SK-N-SH (cell line): ENCODE data around the gene SFXN3. TPM values are rescaled to one million over a fixed set of nuclear protein-coding genes. Genes with fewer than 3 reads are reported as not detected.

ENCODE experiments used
- CTCF ChIA-PET: fragments of 300-600, 350-600 bp; formaldehyde crosslinking; extraction: SDS; loops from one replicate; lab custom pipeline; 2021; lab: Yijun Ruan, JAX
- POLR2A ChIA-PET: fragments of 350-600 bp; sonication (Branson Sonifier 250); formaldehyde crosslinking; extraction: SDS; loops from one replicate; lab custom pipeline; 2020; ENCODE audit warnings: antibody characterized with exemption, inconsistent platforms; lab: Yijun Ruan, JAX
- DNase-seq: peaks from one replicate; pipeline ENCODE4 v3.0.0; 2012
- H2AFZ ChIP-seq: fragments of 200-600 bp; sonication (generic); 2 replicates; pipeline ENCODE4 v1.8.1; 2016; ENCODE audit warnings: antibody characterized with exemption, mild to moderate bottlenecking, low read depth
- H3F3A ChIP-seq: fragments of 200-600 bp; sonication (generic); replicated peaks from 2 replicates; pipeline ENCODE3; 2016; ENCODE audit warnings: antibody characterized with exemption, mild to moderate bottlenecking; ENCODE audit not compliant: insufficient read depth
- H3K27ac ChIP-seq, 2 experiments: fragments of 200-500 bp in 1 of 2; fragments of 200-600 bp in 1 of 2; sonication (Bioruptor generic) in 1 of 2; sonication (generic), shearing (Covaris generic) in 1 of 2; 2 replicates each; pipeline versions ENCODE4 v1.5.1 to v1.6.1; 2014 to 2016; ENCODE audit warnings: low read depth in 2 of 2, inconsistent platforms in 1 of 2, low read length in 1 of 2, mild to moderate bottlenecking in 1 of 2, mixed read lengths in 1 of 2
- H3K27me3 ChIP-seq: fragments of 200-600 bp; sonication (generic), shearing (Covaris generic); 2 replicates; pipeline ENCODE4 v1.6.1; 2016; ENCODE audit warnings: mixed run types; ENCODE audit not compliant: insufficient read depth
- H3K36me3 ChIP-seq, 2 experiments: fragments of 200-500 bp in 1 of 2; fragments of 200-600 bp in 1 of 2; sonication (Bioruptor generic) in 1 of 2; sonication (generic) in 1 of 2; replicated peaks in 1 of 2; 2 replicates each; pipeline versions ENCODE3 to v1.5.1; 2014 to 2016; ENCODE audit warnings: low read length in 1 of 2, mild to moderate bottlenecking in 1 of 2; ENCODE audit not compliant: insufficient read depth in 2 of 2, control insufficient read depth in 1 of 2
- H3K4me1 ChIP-seq, 2 experiments: fragments of 200-500 bp in 1 of 2; fragments of 200-600 bp in 1 of 2; sonication (Bioruptor generic) in 1 of 2; sonication (generic), shearing (Covaris generic) in 1 of 2; 2 replicates each; pipeline versions ENCODE4 v1.5.1 to v1.6.1; 2014 to 2016; ENCODE audit warnings: low read depth in 1 of 2, low read length in 1 of 2, mixed run types in 1 of 2; ENCODE audit not compliant: insufficient read depth in 2 of 2, control insufficient read depth in 1 of 2
- H3K4me2 ChIP-seq: fragments of 200-600 bp; sonication (generic), shearing (Covaris generic); 2 replicates; pipeline ENCODE4 v1.6.1; 2017; ENCODE audit warnings: mixed run types
- H3K4me3 ChIP-seq, 2 experiments: fragments of 200-500 bp in 1 of 2; fragments of 200-600 bp in 1 of 2; sonication (Bioruptor generic) in 1 of 2; sonication (generic), shearing (Covaris generic) in 1 of 2; 2 replicates each; pipeline versions ENCODE4 v1.5.1 to v1.8.1; 2014 to 2016; ENCODE audit warnings: low read depth in 2 of 2, inconsistent platforms in 1 of 2, low read length in 1 of 2, mild to moderate bottlenecking in 1 of 2, mixed read lengths in 1 of 2, moderate library complexity in 1 of 2
- H3K79me2 ChIP-seq: fragments of 200-600 bp; sonication (generic); 2 replicates; pipeline ENCODE4 v1.8.1; 2017; ENCODE audit warnings: mild to moderate bottlenecking; ENCODE audit not compliant: insufficient read depth
- H3K9ac ChIP-seq: fragments of 200-600 bp; sonication (generic); 2 replicates; pipeline ENCODE4 v1.6.1; 2017; ENCODE audit warnings: mixed run types
- H3K9me2 ChIP-seq: fragments of 200-600 bp; sonication (generic); 2 replicates; pipeline ENCODE4 v1.6.1; 2017; ENCODE audit warnings: mixed run types
- H3K9me3 ChIP-seq: fragments of 200-600 bp; sonication (generic); 2 replicates; pipeline ENCODE4 v1.6.1; 2017; ENCODE audit warnings: mixed run types, mild to moderate bottlenecking, moderate library complexity
- H4K20me1 ChIP-seq: fragments of 200-600 bp; sonication (generic); 2 replicates; pipeline ENCODE4 v1.6.1; 2017; ENCODE audit warnings: mild to moderate bottlenecking, mixed run types; ENCODE audit not compliant: insufficient read depth
- CHD2 ChIP-seq: fragments of 150-350 bp; IDR thresholded peaks from 2 replicates; pipeline ENCODE4 v1.6.1; 2018; ENCODE audit warnings: low read length; ENCODE audit not compliant: partially characterized antibody
- ELF1 ChIP-seq: IDR thresholded peaks from 2 replicates; pipeline ENCODE4 v1.4.0; 2012
- EP300 ChIP-seq, 2 experiments: IDR thresholded peaks; 2 replicates each; pipeline versions ENCODE4 v1.4.0 to v1.6.1; 2012; ENCODE audit warnings: borderline replicate concordance in 1 of 2, low read depth in 1 of 2, low read length in 1 of 2
- EZH2phosphoT487 ChIP-seq: fragments of 200-600 bp; sonication (generic); IDR thresholded peaks from 2 replicates; pipeline ENCODE4 v1.6.1; 2017; ENCODE audit warnings: low read depth, mixed run types, mild to moderate bottlenecking, antibody characterized with exemption, moderate library complexity, borderline replicate concordance
- FOSL2 ChIP-seq: IDR thresholded peaks from 2 replicates; pipeline ENCODE4 v1.4.0; 2012; ENCODE audit warnings: low read depth, mild to moderate bottlenecking, moderate library complexity, borderline replicate concordance
- FOXJ3 ChIP-seq: sonication (generic); formaldehyde crosslinking; IDR thresholded peaks from 2 replicates; pipeline ENCODE4 v1.5.1; 2020; ENCODE audit warnings: mild to moderate bottlenecking, missing genetic modification reagents
- FOXM1 ChIP-seq: IDR thresholded peaks from 2 replicates; pipeline ENCODE4 v1.4.0; 2012; ENCODE audit warnings: low read depth, mild to moderate bottlenecking
- GABPA ChIP-seq: IDR thresholded peaks from 2 replicates; pipeline ENCODE4 v1.4.0; 2012; ENCODE audit warnings: low read depth, mild to moderate bottlenecking
- GATA2 ChIP-seq: sonication (generic); formaldehyde crosslinking; IDR thresholded peaks from 2 replicates; pipeline ENCODE4 v1.5.0; 2020; ENCODE audit warnings: mild to moderate bottlenecking, missing genetic modification reagents
- IRF3 ChIP-seq: fragments of 150-350 bp; IDR thresholded peaks from 2 replicates; pipeline ENCODE4 v1.6.1; 2016; ENCODE audit warnings: mild to moderate bottlenecking, low read depth, low read length
- JUND ChIP-seq: IDR thresholded peaks from 2 replicates; pipeline ENCODE4 v1.4.0; 2012
- MXI1 ChIP-seq: IDR thresholded peaks from 2 replicates; pipeline ENCODE4 v1.6.1; 2012; ENCODE audit warnings: mild to moderate bottlenecking, low read depth, low read length, improper control_type of control experiment
- NFIC ChIP-seq: IDR thresholded peaks from 2 replicates; pipeline ENCODE4 v1.4.0; 2012; ENCODE audit warnings: borderline replicate concordance
- NRF1 ChIP-seq: IDR thresholded peaks from 2 replicates; pipeline ENCODE4 v1.6.1; 2012; ENCODE audit warnings: low read depth, mild to moderate bottlenecking, low read length
- POLR2AphosphoS5 ChIP-seq: IDR thresholded peaks from 2 replicates; pipeline ENCODE4 v1.6.1; 2012; ENCODE audit warnings: low read depth, low read length
- RCOR1 ChIP-seq: fragments of 150-350 bp; IDR thresholded peaks from 2 replicates; pipeline ENCODE4 v1.6.1; 2017; ENCODE audit warnings: antibody characterized with exemption, low read length
- RFX5 ChIP-seq: IDR thresholded peaks from 2 replicates; pipeline ENCODE4 v1.6.1; 2012; ENCODE audit warnings: mild to moderate bottlenecking, improper control_type of control experiment, low read length
- RXRA ChIP-seq: IDR thresholded peaks from 2 replicates; pipeline ENCODE4 v1.4.0; 2012; ENCODE audit warnings: low read depth, mild to moderate bottlenecking, borderline replicate concordance
- SIN3A ChIP-seq: IDR thresholded peaks from 2 replicates; pipeline ENCODE4 v1.6.1; 2012; ENCODE audit warnings: low read depth, mild to moderate bottlenecking, low read length, moderate library complexity, borderline replicate concordance
- SMC3 ChIP-seq: IDR thresholded peaks from 2 replicates; pipeline ENCODE4 v1.6.1; 2012; ENCODE audit warnings: low read depth, low read length, improper control_type of control experiment
- TAF1 ChIP-seq: IDR thresholded peaks from 2 replicates; pipeline ENCODE4 v1.6.1; 2012; ENCODE audit warnings: low read depth, mild to moderate bottlenecking, low read length, moderate library complexity, borderline replicate concordance
- TCF12 ChIP-seq: IDR thresholded peaks from 2 replicates; pipeline ENCODE4 v1.4.0; 2012
- TEAD4 ChIP-seq: IDR thresholded peaks from 2 replicates; pipeline ENCODE4 v1.4.0; 2012; ENCODE audit warnings: mild to moderate bottlenecking, borderline replicate concordance; ENCODE audit not compliant: insufficient read depth
- USF1 ChIP-seq: IDR thresholded peaks from 2 replicates; pipeline ENCODE4 v1.4.0; 2012; ENCODE audit warnings: low read depth, borderline replicate concordance
- YY1 ChIP-seq: IDR thresholded peaks from 2 replicates; pipeline ENCODE4 v1.4.0; 2012; ENCODE audit warnings: low read depth, mild to moderate bottlenecking
- WGBS: methylation state at CpG from one replicate; pipeline ENCODE4 v1.1.6; 2017; ENCODE audit warnings: low lambda C conversion rate; 5-methylcytosine and 5-hydroxymethylcytosine counted together
- polyA plus RNA-seq, 3 experiments: library from polyadenylated mRNA; depleted of rRNA; stranded (reverse); fragments of >200 nt; gene quantifications; 2 replicates each; pipeline ENCODE4 v1.2.3, GENCODE V29; 2012
- TF ChIP-seq, protein P1 (sequence below): IDR thresholded peaks from 2 replicates; pipeline ENCODE4 v1.4.0; 2012; ENCODE audit warnings: low read depth, borderline replicate concordance
- TF ChIP-seq, protein P2 (sequence below): fragments of 150-350 bp; IDR thresholded peaks from 2 replicates; pipeline ENCODE4 v1.6.1; 2017; ENCODE audit warnings: antibody characterized with exemption, low read length, low read depth, borderline replicate concordance
- TF ChIP-seq, protein P3 (sequence below): IDR thresholded peaks from 2 replicates; pipeline ENCODE4 v1.4.0; 2012; ENCODE audit warnings: low read depth
- TF ChIP-seq, protein P4 (sequence below): IDR thresholded peaks from 2 replicates; pipeline ENCODE4; 2012

Gene SFXN3
- polyA plus RNA-seq, 1 of the 3 experiments (the other 2 are of a cell fraction): 142 TPM

- H3K79me2 ChIP-seq: no peaks in the 10 kb centered on the region
- no peak overlapping the region for H2AFZ ChIP-seq
- no peaks in the 10 kb centered on the region for H4K20me1 ChIP-seq
- no peaks in the 10 kb centered on the region for H3K9me3 ChIP-seq
- no peaks in the 10 kb centered on the region for H3F3A ChIP-seq
- no peaks in the 10 kb centered on the region for H3K36me3 ChIP-seq
- WGBS: 23% methylated on average over 13 of the region's 14 CpGs
- H3K27me3 ChIP-seq: peaks cover 58% of the 10 kb centered on the region; the same call in 1 of the 2 replicates
- ChIA-PET POLR2A (interaction anchor here (1.1 kb wide), 1 partner anchor 45 kb away, joined by 4 read pairs; no protein-coding TSS in a partner anchor), CTCF (interaction anchor here (0.7 to 32.9 kb wide), 14 partner anchors 8 to 126 kb away, joined by 3 to 972 read pairs (median 5); partner anchors contain the start of genes LZTS2 and TLX1)
- H3K4me2 ChIP-seq: no peak overlapping the region
- peaks cover 0 to 21% of the 10 kb centered on the region in 2 experiments; a peak in 1 of 4 replicates for H3K4me1 ChIP-seq
- peak; percentile 58 for DNase-seq
- H3K9me2 ChIP-seq: no peaks in the 10 kb centered on the region
- no peak overlapping the region; a peak in 1 of 4 replicates for H3K4me3 ChIP-seq
- no peak overlapping the region for H3K9ac ChIP-seq
- H3K27ac ChIP-seq: no peak overlapping the region
- TF ChIP-seq EP300 (IDR thresholded peaks at IDR 0.05; ENCODE audit: borderline replicate concordance in 1 of 2, low read depth in 1 of 2, low read length in 1 of 2) (peak in 1 of 2 experiments; percentile 66; a peak in 2 of 4 replicates), ELF1 (no peak), IRF3 (no peak), NRF1 (no peak), RFX5 (no peak), FOXM1 (no peak), RCOR1 (peak; percentile 31; the same call in 1 of the 2 replicates), TEAD4 (no peak), SIN3A (no peak), TAF1 (no peak), FOSL2 (no peak), GATA2 (CRISPR knock-in tag) (peak; percentile 87), EZH2phosphoT487 (no peak), POLR2AphosphoS5 (no peak), USF1 (no peak), MXI1 (no peak), NFIC (0 out of 2 replicates have a peak, but pooled peaks have one; percentile 10), FOXJ3 (CRISPR knock-in tag) (no peak), SMC3 (no peak), JUND (no peak), GABPA (no peak), RXRA (no peak), YY1 (no peak), TCF12 (no peak), CHD2 (peak; percentile 39)
- TF ChIP-seq, protein P1, sequence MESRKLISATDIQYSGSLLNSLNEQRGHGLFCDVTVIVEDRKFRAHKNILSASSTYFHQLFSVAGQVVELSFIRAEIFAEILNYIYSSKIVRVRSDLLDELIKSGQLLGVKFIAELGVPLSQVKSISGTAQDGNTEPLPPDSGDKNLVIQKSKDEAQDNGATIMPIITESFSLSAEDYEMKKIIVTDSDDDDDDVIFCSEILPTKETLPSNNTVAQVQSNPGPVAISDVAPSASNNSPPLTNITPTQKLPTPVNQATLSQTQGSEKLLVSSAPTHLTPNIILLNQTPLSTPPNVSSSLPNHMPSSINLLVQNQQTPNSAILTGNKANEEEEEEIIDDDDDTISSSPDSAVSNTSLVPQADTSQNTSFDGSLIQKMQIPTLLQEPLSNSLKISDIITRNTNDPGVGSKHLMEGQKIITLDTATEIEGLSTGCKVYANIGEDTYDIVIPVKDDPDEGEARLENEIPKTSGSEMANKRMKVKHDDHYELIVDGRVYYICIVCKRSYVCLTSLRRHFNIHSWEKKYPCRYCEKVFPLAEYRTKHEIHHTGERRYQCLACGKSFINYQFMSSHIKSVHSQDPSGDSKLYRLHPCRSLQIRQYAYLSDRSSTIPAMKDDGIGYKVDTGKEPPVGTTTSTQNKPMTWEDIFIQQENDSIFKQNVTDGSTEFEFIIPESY: no peak
- TF ChIP-seq, protein P2, sequence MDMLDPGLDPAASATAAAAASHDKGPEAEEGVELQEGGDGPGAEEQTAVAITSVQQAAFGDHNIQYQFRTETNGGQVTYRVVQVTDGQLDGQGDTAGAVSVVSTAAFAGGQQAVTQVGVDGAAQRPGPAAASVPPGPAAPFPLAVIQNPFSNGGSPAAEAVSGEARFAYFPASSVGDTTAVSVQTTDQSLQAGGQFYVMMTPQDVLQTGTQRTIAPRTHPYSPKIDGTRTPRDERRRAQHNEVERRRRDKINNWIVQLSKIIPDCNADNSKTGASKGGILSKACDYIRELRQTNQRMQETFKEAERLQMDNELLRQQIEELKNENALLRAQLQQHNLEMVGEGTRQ: no peak
- TF ChIP-seq, protein P3, sequence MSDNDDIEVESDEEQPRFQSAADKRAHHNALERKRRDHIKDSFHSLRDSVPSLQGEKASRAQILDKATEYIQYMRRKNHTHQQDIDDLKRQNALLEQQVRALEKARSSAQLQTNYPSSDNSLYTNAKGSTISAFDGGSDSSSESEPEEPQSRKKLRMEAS: no peak
- TF ChIP-seq, protein P4, sequence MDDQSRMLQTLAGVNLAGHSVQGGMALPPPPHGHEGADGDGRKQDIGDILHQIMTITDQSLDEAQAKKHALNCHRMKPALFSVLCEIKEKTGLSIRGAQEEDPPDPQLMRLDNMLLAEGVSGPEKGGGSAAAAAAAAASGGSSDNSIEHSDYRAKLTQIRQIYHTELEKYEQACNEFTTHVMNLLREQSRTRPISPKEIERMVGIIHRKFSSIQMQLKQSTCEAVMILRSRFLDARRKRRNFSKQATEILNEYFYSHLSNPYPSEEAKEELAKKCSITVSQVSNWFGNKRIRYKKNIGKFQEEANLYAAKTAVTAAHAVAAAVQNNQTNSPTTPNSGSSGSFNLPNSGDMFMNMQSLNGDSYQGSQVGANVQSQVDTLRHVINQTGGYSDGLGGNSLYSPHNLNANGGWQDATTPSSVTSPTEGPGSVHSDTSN: peak; percentile 16; the same call in 1 of the 2 replicates
Observed at GRCh38 chr10:101087965-101088364, 56.9 kb downstream of the SFXN3 start.
